GM18505 (cell line): ENCODE measurements around the gene KLHDC8B.

ENCODE experiments used
- ATAC-seq: cut with Tn5 transposase; IDR thresholded peaks from one replicate; pipeline ENCODE4 v1.9.1; 2021; ENCODE audit not compliant: unreplicated experiment
- POLR2A ChIP-seq: IDR thresholded peaks from 4 replicates; pipeline ENCODE4 v1.6.1; 2011; ENCODE audit warnings: borderline replicate concordance; ENCODE audit not compliant: insufficient read depth, insufficient read length; ENCODE audit errors: extremely low read depth

The KLHDC8B gene

DNA sequence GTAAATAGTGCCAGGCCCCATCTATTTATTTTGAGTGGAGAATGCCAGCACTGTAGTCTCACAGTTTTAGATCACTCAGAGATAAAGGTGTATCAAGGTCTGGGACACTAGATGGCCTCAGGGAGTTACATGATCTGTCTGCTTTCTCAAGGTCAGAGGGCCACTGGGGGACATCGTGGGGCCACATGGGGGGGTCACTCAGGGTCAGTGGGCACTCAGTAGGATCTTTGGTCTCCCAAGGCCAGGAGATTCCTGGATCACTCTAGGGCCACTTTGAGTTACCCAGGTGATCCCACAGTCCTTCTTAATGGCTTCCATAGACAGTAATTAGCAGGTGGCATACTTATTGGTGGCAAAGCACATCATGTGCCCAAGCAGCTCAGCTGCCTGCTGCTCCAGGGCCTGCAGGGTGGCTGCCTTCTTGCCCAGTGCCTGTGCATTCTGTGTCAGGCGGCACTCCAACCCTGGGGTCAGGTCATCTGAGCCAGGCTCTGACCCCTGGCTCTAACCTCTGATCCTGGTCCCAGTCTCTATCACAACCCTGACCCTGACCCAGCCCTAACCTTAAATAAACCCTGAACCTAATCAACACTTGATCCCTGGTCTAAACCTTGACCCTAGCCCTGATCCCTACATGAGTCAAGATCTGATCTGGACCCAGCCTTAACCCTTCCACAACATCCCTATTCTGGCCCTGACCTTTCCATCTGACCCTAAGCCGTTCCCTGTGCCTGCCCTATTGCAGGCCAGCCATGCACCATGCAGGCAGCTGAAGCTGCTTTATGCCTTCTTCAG is 36.7 kb upstream of the KLHDC8B start:
- no peak for TF ChIP-seq POLR2A
- no peak for ATAC-seq

DNA sequence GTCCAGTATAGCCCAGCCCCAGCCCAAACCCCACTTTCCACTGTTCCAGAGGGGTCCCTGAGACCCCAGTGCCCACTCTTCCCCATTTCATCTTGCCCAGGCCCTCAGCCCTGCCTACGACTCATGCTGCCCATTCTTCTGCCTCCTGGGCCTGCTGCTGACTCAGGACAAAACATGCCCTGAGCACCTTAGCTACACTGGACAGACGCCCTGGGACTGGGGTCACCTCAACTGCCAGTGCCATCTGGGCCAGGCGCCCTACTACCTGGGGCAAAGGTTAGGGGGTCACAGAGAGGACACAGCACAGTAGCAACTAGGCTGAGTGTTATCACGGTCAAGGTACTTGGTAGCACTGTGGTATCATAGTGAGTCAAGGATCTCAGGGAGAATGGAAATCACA is 35.9 kb upstream of the KLHDC8B start:
- ATAC-seq, result no peak
- TF ChIP-seq POLR2A, result no peak

DNA sequence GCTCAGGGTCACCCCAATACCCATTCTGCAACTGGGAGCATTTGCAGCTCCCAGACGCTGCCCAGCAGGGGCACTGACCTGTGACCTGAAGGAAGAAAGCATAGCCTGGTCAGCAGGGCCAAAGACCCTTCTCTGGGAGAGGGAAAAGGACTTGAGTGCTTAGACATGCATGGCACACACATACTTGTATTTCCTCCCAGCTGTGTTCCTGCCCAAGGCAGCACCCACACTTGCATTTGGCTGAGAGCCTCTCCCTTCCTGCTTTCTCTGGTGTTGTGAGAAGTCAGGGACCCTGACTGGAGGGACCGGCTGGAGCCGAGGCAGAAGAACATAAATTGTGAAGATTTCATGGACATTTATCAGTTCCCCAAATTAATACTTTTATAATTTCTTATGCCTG is 31.3 kb upstream of the KLHDC8B start:
- ATAC-seq, result no peak
- TF ChIP-seq POLR2A, result no peak

DNA sequence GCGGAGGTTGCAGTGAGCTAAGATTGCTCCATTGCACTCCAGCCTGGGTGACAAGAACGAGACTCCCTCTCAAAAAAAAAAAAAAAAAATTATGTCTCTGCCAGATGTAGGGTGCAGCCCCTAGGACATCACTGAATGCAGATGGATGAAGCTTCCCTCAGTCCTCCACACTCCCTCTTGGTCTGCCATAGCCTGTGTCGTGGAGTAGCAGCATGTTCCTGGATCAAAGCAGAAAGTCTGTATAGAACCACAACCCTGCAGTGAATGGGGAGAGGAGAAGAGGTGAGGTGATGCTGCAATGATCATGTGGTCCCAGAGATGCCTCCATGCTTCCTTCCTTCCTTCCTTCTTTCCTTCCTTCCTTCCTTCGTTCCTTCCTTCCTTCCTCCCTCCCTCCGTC is 23.2 kb upstream of the KLHDC8B start:
- no peak for TF ChIP-seq POLR2A
- no peak for ATAC-seq

DNA sequence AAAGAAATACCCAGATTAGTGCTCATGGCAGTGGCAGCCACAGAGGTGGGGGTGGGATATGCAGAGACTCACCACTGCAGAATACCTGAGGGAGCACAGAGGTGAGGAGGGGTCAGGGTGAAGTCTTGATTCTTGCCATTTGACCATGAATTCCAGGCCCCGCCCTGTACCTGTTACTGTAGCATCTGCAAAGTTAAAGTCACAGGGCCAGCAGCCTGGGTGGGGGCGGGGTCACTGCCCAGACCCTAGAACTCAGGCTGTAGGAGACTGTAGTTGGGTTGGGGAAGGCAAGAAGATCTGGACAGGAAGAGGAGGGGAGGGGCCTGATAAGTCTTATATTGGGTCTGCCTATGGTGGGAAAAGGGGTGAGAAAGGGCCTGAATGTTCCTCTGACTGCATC is 19.8 kb upstream of the KLHDC8B start:
- TF ChIP-seq POLR2A, result no peak
- no peak for ATAC-seq

DNA sequence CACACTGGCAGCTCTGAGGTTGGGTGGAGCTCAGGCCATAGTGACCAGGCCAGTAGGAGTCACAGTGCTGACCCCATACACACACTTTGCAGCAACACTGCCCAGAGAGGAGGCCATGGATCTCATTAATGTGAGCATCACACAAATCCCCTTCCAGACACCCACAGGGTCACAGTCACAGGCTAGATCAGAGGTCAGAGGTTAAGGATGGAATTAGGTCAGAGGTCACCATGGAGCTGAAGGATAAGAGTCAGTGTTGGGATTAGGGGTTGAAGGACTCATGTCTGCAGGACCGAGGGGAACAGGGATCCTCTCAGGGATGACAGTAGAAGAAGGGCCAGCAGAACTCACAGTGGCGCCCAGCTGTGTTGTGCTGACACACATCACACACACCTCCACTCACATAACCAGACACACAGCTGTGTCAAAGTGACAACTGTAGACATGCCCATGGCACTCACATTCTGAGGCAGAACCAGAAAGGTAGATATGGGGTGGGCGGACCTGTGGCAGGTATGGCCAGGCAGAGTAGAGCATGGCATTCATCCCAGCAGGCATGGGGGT is 18.0 kb upstream of the KLHDC8B start:
- ATAC-seq, result no peak
- TF ChIP-seq POLR2A, result no peak

DNA sequence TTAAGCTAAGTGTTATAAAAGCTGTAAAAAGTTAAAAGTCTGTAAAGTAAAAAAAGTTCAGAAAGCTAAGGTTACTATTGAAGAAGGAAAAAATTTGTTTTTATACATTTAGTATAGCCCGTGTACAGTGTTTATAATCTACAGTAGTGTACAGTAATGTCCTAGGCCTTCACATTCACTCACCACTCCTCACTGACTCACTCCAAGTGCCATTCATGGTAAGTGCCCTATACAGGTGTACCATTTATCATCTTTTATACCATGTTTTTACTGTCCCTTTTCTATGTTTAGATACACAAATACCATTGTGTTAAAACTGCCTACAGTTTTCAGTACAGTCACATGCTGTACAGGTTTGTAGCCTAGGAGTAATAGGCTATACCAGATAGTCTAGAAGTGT is 14.1 kb upstream of the KLHDC8B start:
- no peak for TF ChIP-seq POLR2A
- ATAC-seq, result no peak

DNA sequence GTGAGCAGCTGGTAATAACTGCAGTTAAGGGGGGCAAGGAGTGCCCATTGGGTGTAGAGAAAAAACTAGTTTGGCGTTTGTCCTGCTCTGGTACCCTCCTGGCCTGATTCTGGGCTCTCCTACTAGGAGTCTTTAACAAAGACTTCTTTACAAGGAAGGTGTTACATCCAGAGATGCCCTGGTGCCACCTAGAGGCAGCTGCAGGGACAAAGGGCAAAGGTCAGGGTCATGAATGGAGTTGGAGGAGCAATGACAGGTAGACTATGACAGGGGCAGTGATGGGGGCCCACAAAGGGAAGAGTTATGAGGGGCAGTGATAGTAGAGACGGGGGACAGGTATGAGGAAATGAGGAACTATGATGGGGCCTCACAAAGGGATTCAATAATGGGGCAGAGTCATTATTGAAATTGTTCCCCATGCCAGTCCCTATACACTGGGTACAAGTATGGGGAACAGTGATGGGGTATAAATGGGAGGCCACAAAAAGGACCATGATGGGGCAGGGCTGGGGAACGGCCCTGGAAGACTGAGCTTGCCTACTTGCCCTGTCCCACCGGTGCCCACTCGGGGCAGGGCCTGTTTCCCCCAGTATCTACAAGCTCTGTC is 13.2 kb upstream of the KLHDC8B start:
- ATAC-seq, result no peak
- no peak for TF ChIP-seq POLR2A

DNA sequence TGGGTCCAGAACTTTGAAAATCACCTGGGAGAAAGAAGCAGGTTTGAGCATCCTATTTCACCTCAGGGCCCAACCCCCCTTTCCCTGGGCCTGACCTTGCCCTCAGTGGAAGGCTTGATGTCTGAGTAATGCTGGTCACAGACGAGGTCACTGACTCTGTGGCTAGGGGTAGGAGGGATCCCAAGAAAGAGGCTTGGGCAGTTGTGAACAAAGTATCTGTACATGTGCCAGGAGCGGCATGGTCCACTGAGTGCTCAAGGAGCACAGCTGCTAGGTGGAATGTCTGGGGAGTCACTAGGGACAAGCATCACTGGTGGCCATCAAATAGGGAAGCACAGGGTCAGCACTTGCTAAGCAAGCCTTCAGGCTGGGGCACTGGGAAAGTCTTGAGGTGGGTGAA is 12.6 kb upstream of the KLHDC8B start:
- TF ChIP-seq POLR2A, result no peak
- ATAC-seq, result no peak

DNA sequence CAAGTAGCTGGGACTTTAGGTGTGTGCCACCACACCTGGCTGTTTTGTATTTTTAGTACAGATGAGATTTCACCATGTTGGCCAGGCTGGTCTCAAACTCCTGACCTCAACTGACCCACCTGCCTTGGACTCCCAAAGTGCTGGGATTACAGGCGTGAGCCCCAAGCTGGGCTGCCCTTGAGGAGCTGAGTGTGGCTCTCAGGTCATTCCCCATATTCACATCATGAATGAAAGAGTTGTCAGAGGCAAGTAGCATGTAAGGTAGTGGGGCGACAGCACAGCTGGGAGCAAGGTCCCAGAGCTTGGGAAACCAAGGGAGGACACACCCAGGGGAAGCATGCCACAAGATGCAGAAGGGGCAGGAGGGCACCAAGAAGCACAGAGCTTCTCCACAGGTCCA is 10.2 kb upstream of the KLHDC8B start:
- no peak for TF ChIP-seq POLR2A
- no peak for ATAC-seq

DNA sequence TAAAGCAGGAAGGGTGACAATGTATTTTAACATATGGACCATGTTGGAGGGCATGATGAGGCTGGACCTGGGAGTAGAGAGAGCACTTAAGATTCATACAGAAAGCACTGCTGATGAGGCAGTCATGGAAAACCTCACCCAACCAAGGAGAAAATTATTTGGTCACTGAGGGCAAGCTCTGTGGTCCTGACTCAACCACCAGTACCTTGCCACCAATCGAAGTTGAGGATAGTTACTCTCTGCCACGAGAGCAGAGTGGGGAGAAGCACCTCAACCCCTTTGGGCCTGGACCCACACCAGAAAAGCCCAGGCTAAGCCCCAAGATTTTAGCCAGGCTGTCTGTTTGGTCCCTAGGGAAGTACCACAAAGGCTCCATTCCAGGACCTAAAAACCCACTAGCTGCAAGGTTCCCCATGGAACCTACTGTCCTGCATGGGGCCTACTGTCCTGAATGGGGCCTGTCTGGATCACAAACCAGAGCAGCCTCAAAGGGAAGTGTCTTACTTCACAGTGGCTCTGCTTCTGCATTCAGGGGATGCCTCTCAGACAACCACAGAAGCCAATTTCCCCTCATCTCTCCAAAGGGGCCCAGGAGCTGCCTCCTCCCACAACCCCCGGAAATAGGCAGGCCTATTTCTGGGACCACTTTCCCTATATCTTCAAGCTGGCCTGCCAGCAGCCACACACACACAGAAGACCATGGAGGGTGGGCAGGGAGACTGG is 9.4 kb upstream of the KLHDC8B start:
- TF ChIP-seq POLR2A, result no peak

DNA sequence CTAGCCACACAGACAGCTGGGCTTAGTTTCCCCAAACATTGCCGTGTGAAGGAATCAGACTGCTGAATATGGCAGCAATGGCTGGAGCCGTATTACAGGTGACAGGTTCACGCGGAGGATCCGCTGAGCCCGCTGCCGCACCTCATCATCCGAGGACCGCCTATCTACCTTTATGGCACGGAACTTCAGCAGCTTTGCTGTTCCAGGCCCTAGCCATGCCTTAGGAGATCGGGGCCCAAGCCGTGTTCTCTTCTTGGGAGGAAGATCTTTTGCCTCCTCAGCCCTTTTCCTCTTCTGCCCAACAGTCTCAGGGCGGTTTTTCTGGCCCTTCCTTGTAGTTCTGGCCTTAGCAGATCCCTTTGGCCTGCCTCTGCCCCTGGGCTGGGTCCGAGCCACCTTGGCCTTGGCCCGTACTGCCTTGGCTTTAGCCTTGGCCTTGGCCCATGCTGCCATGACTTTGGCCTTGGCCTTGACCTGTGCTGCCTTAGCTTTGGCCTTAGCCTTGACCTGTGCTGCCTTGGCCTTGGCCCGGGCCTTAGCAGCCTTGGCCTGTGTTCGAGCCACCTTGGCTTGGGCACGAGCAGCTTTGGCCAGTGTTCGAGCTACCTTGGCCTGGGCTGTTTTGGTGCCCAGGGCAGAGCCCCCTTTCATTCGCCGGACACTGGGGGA is 8.5 kb upstream of the KLHDC8B start:
- ATAC-seq, result no peak
- no peak for TF ChIP-seq POLR2A

More for the DNA sequence above, 9.4 kb upstream of the KLHDC8B start:
- ATAC-seq, result no peak

DNA sequence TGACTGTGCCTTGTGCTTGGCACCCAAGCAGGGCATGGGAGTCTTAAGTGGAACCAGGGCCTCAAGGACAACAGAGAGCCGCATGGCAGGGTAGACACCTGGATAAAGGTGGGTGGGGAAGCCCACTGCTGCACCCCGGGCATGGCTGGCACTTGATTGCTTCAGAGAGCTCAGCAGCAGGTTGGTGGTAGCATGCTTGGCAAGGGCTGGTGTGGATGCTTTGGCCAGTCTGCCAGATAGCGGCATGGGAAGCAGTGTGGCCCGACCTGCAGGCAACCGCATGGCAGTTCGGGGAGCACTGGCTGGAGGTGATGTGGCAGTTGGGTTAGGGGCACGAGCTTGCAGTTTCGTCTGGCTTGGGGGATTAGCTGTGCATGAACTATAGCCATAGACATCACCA is 7.8 kb upstream of the KLHDC8B start:
- TF ChIP-seq POLR2A, result no peak
- ATAC-seq, result no peak

DNA sequence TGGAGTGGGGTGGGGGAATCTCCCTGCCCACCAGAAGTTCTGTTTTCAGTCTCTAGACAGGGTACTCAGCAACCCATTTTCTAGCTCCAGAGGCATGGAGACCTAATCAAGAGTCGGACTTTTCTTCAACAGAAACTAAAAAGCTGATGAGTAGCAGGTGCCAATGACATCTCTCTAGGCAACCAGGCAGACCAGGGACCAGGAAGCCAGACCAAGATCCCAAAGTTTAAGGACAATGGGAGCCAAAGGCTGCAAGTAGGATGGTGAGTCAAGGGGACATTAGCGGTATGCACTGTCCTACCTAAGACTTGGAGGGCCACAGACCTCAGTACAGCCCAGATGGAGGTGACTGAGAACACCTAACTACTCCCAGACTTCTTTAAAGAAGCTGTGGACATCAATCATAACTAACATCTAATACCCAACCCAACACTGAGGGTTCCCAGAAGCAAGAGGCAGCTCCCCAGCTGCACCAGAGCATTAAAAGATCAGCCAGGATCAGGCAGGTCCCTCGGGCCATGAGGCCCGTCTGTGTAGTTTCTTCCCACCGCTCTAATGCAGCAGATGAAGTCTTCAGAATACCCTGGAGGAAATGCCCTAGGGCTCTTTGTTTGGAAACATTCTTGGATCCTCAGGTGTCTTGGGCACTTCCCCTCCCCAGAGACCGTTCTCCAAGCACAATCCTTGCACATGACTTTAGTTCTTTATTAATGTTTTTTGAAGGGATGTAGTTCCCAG is 6.2 kb upstream of the KLHDC8B start:
- ATAC-seq, result no peak
- no peak for TF ChIP-seq POLR2A
